Stimulated activated naive B cell treated with anti-CD40 and anti-IgM and Interleukin-4, amounts not matched to agents 10 μg/mL and 1 μg/mL and 100 μg/mL, for 72 hours (primary cell): ENCODE measurements around the gene TSEN2.

ENCODE experiments used
- ATAC-seq, 2 donors: fragments of 150-1000 bp; cut with Tn5 transposase; replicated peaks; 2 replicates each; pipeline ENCODE4 v1.10.0; 2021; ENCODE audit warnings: moderate library complexity in 1 of 2
- DNase-seq: peaks from one replicate; pipeline ENCODE4 v3.0.0; 2021
- H3K27ac Mint-ChIP-seq: one replicate; pipeline ENCODE4 v1.8.0; 2022; ENCODE audit warnings: mild to moderate bottlenecking, mixed read lengths
- H3K27me3 Mint-ChIP-seq, 2 donors: one replicate each; pipeline ENCODE4 v1.8.0; 2022; ENCODE audit warnings: mixed read lengths in 2 of 2
- H3K36me3 Mint-ChIP-seq, 2 donors: one replicate each; pipeline ENCODE4 v1.8.0; 2022; ENCODE audit warnings: mixed read lengths in 2 of 2, mild to moderate bottlenecking in 1 of 2
- H3K4me1 Mint-ChIP-seq, 2 donors: one replicate each; pipeline ENCODE4 v1.8.0; 2022; ENCODE audit warnings: mixed read lengths in 2 of 2, mild to moderate bottlenecking in 1 of 2
- H3K4me3 Mint-ChIP-seq, 2 donors: one replicate each; pipeline ENCODE4 v1.8.0; 2022; ENCODE audit warnings: mild to moderate bottlenecking in 2 of 2, mixed read lengths in 2 of 2, moderate library complexity in 1 of 2
- H3K9me3 Mint-ChIP-seq, 2 donors: one replicate each; pipeline ENCODE4 v1.8.0; 2022; ENCODE audit warnings: mixed read lengths in 2 of 2, mild to moderate bottlenecking in 1 of 2

TSEN2 gene

GRCh38 chr3:12489368-12489767 is 5.1 kb downstream of the TSEN2 start:
- H3K4me3 Mint-ChIP-seq, result no peak overlapping the region
- no peak overlapping the region for H3K27ac Mint-ChIP-seq
- no peaks in the 10 kb centered on the region for H3K27me3 Mint-ChIP-seq
- ATAC-seq, result no peak
- H3K4me1 Mint-ChIP-seq, result peaks cover 5 to 30% of the 10 kb centered on the region in 2 donors
- peaks cover 31 to 44% of the 10 kb centered on the region in 2 donors for H3K36me3 Mint-ChIP-seq
- no peaks in the 10 kb centered on the region for H3K9me3 Mint-ChIP-seq
- no peak for DNase-seq

- Mint-ChIP-seq H3K27ac (no peak overlapping the region), H3K27me3 (no peaks in the 10 kb centered on the region), H3K4me1 (peaks cover 5 to 26% of the 10 kb centered on the region in 2 donors), H3K9me3 (no peaks in the 10 kb centered on the region), H3K36me3 (peaks cover 33 to 47% of the 10 kb centered on the region in 2 donors), H3K4me3 (no peak overlapping the region)
- no peak for ATAC-seq
- DNase-seq, result no peak
Observed at GRCh38 chr3:12489832-12490231, 5.6 kb downstream of the TSEN2 start.

GRCh38 chr3:12490547-12490946 is 6.3 kb downstream of the TSEN2 start:
- DNase-seq, result no peak
- peaks cover 33 to 49% of the 10 kb centered on the region in 2 donors for H3K36me3 Mint-ChIP-seq
- no peaks in the 10 kb centered on the region for H3K9me3 Mint-ChIP-seq

GRCh38 chr3:12495749-12496452 is 11.6 kb downstream of the TSEN2 start:
- no peak for DNase-seq

More at GRCh38 chr3:12490547-12490946, 6.3 kb downstream of the TSEN2 start:
- Mint-ChIP-seq H3K27me3 (no peaks in the 10 kb centered on the region), H3K27ac (no peak overlapping the region), H3K4me1 (peaks cover 4 to 19% of the 10 kb centered on the region in 2 donors), H3K4me3 (no peak overlapping the region)
- ATAC-seq, result no peak

GRCh38 chr3:12496453-12496761 is 12.1 kb downstream of the TSEN2 start:
- H3K27ac Mint-ChIP-seq, result no peak overlapping the region
- ATAC-seq (no peak), DNase-seq (no peak)
- no peaks in the 10 kb centered on the region for H3K27me3 Mint-ChIP-seq
- H3K4me1 Mint-ChIP-seq, result no peaks in the 10 kb centered on the region
- peaks cover 44 to 51% of the 10 kb centered on the region in 2 donors for H3K36me3 Mint-ChIP-seq
- no peaks in the 10 kb centered on the region for H3K9me3 Mint-ChIP-seq
- no peak overlapping the region for H3K4me3 Mint-ChIP-seq

More at GRCh38 chr3:12495749-12496452, 11.6 kb downstream of the TSEN2 start:
- Mint-ChIP-seq H3K27ac (no peak overlapping the region), H3K9me3 (no peaks in the 10 kb centered on the region), H3K36me3 (peaks cover 42 to 53% of the 10 kb centered on the region in 2 donors), H3K27me3 (no peaks in the 10 kb centered on the region), H3K4me1 (no peaks in the 10 kb centered on the region), H3K4me3 (no peak overlapping the region)
- ATAC-seq, result no peak

- no peaks in the 10 kb centered on the region for H3K27me3 Mint-ChIP-seq
- H3K4me3 Mint-ChIP-seq, result no peak overlapping the region
- DNase-seq (no peak), ATAC-seq (no peak)
- H3K9me3 Mint-ChIP-seq, result no peaks in the 10 kb centered on the region
- no peak overlapping the region for H3K27ac Mint-ChIP-seq
- H3K36me3 Mint-ChIP-seq, result peaks cover 51 to 61% of the 10 kb centered on the region in 2 donors
- peaks cover 1 to 7% of the 10 kb centered on the region in 2 donors for H3K4me1 Mint-ChIP-seq
Observed at GRCh38 chr3:12499474-12499873, 15.2 kb downstream of the TSEN2 start.

GRCh38 chr3:12501360-12502020 is 17.2 kb downstream of the TSEN2 start:
- Mint-ChIP-seq H3K4me3 (no peak overlapping the region), H3K27ac (no peak overlapping the region), H3K27me3 (no peaks in the 10 kb centered on the region), H3K4me1 (peaks cover 1 to 7% of the 10 kb centered on the region in 2 donors), H3K9me3 (no peaks in the 10 kb centered on the region), H3K36me3 (peaks cover 60 to 61% of the 10 kb centered on the region in 2 donors)
- no peak for DNase-seq
- ATAC-seq, result no peak

- Mint-ChIP-seq H3K4me3 (no peak overlapping the region), H3K4me1 (peaks cover 4 to 7% of the 10 kb centered on the region in 2 donors), H3K9me3 (no peaks in the 10 kb centered on the region), H3K27me3 (no peaks in the 10 kb centered on the region), H3K27ac (no peak overlapping the region), H3K36me3 (peaks cover 57% of the 10 kb centered on the region in 2 donors)
- no peak for DNase-seq
- ATAC-seq, result no peak
Observed at GRCh38 chr3:12503126-12503957, 19.1 kb downstream of the TSEN2 start.

GRCh38 chr3:12506201-12506709 is 22.0 kb downstream of the TSEN2 start:
- H3K36me3 Mint-ChIP-seq, result peaks cover 44 to 53% of the 10 kb centered on the region in 2 donors
- no peak overlapping the region for H3K27ac Mint-ChIP-seq
- H3K4me1 Mint-ChIP-seq, result peaks cover 4 to 7% of the 10 kb centered on the region in 2 donors
- no peaks in the 10 kb centered on the region for H3K27me3 Mint-ChIP-seq
- H3K4me3 Mint-ChIP-seq, result no peak overlapping the region
- DNase-seq, result no peak
- ATAC-seq, result no peak
- no peaks in the 10 kb centered on the region for H3K9me3 Mint-ChIP-seq

GRCh38 chr3:12507591-12508281 is 23.5 kb downstream of the TSEN2 start:
- Mint-ChIP-seq H3K27me3 (no peaks in the 10 kb centered on the region), H3K4me3 (no peak overlapping the region), H3K36me3 (peaks cover 40 to 49% of the 10 kb centered on the region in 2 donors), H3K4me1 (peaks cover 4 to 7% of the 10 kb centered on the region in 2 donors), H3K27ac (no peak overlapping the region), H3K9me3 (no peaks in the 10 kb centered on the region)
- ATAC-seq, result no peak
- DNase-seq, result no peak

- DNase-seq (no peak), ATAC-seq (no peak)
- Mint-ChIP-seq H3K4me3 (no peak overlapping the region), H3K36me3 (peaks cover 39 to 48% of the 10 kb centered on the region in 2 donors), H3K9me3 (no peaks in the 10 kb centered on the region), H3K27me3 (no peaks in the 10 kb centered on the region), H3K4me1 (peaks cover 2 to 3% of the 10 kb centered on the region in 2 donors), H3K27ac (no peak overlapping the region)
Observed at GRCh38 chr3:12508291-12508700, 24.0 kb downstream of the TSEN2 start.

- Mint-ChIP-seq H3K4me3 (no peak overlapping the region), H3K36me3 (peaks cover 39 to 48% of the 10 kb centered on the region in 2 donors), H3K27me3 (no peaks in the 10 kb centered on the region), H3K27ac (no peak overlapping the region), H3K9me3 (no peaks in the 10 kb centered on the region), H3K4me1 (peaks cover 0 to 3% of the 10 kb centered on the region in 2 donors)
- DNase-seq (no peak), ATAC-seq (no peak)
Observed at GRCh38 chr3:12509466-12509865, 25.2 kb downstream of the TSEN2 start.

GRCh38 chr3:12512534-12513118 is 28.3 kb downstream of the TSEN2 start:
- no peaks in the 10 kb centered on the region for H3K27me3 Mint-ChIP-seq
- H3K4me1 Mint-ChIP-seq, result peaks cover 0 to 3% of the 10 kb centered on the region in 2 donors
- peaks cover 23 to 44% of the 10 kb centered on the region in 2 donors for H3K36me3 Mint-ChIP-seq
- no peak for ATAC-seq
- no peaks in the 10 kb centered on the region for H3K9me3 Mint-ChIP-seq
- H3K27ac Mint-ChIP-seq, result no peak overlapping the region
- no peak overlapping the region for H3K4me3 Mint-ChIP-seq
- no peak for DNase-seq
